HS-5 (cell line): ENCODE data around the gene USF2.
"Not testable (repeated sequence)": the region's sequence is repeated elsewhere in the genome, so short reads cannot be mapped to it uniquely, and the experiment has no call there.

Experiments
- DNase-seq: peaks from one replicate; pipeline ENCODE4 v3.0.0-alpha.2; 2012; ENCODE audit warnings: low read depth

The USF2 gene

DNA sequence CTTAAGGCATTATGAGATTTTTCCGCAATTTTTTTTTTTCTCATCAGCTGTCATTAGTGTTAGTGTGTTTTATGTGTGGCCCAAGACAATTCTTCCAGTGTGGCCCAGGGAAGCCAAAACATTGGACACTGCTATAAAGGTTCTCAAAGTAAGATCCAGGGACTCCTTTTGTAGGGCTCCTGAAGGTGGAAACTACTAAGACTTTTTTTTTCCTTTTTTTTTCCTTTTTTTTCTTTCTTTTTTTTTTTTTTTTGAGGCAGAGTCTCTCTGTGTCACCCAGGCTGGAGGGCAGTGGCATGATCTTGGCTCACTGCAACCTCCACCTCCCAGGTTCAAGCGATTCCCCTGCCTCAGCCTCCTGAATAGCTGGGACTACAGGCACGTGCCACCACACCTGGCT, 16.7 kb downstream of the USF2 start:
- DNase-seq: not testable (repeated sequence)

DNA sequence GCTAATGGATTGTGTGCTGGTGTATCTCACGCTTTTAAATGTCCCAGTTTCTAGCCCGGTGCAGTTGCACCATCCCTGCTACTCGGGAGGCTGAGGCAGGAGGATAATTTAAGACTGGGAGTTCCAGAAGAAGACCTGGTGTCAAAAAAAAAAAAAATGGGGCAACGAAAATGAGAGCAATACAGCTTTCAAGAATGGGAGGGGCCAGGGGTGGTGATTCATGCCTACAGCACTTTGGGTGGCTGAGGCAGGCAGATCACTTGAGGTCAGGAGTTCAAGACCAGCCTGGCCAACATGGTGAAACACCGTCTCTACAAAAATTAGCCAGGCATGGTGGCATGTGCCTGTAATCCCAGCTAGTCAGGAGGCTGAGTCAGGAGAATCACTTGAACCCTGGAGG, 17.3 kb downstream of the USF2 start:
- DNase-seq: not testable (repeated sequence)

DNA sequence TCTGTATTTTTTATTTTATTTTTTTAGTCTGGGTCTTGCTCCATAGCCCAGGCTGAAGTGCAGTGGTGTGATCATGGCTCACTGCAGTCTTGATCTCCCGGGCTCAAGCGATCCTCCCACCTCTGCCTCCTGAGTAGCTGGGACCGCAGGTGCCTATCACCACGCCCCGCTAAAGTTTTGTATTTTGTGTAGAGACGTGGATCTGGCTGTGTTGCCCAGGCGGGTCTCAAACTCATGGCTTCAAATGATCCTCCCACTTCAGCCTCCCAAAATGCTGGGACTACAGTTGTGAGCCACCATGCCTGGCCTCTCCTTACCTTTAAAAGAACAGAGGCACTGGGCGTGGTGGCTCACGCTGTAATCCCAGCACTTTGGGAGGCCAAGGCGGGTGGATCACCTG, 19.0 kb downstream of the USF2 start:
- no peak for DNase-seq

DNA sequence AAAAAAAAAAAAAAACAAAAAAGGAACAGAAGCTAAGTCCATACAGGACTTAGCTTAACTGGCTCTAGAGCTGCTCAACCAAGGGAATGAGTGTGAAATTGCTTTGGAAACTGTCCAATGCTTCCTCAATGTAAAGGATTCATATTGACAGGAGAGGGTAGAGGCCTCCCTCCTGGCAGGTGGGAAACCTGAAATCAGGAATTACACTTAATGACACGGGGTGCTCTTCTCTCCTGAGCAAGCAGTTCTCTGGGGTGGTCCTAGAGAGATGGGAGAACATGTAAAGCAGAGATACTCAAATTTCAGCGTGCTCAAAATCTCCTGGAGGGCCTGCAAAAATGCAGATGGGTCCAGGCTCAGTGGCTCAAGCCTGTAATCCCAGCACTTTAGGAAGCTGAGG, 19.6 kb downstream of the USF2 start:
- DNase-seq: no peak

DNA sequence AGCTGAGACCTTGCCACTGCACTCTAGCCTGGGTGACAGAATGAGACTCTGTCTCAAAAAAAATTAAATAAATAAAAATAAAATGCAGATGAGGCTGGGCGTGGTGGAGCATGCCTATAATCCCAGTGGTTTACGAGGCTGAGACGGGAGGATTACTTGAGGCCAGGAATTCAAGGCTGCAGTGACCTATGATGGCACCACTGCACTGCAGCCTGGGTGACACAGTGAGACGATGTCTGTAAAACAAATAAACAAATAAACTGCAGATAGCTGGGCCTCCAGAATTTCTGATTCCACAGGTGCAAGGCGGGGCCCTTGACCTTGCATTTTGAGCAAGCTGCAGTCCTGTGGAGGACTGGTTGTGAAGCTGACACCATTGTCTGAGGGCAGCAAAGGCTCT, 20.1 kb downstream of the USF2 start:
- no peak for DNase-seq

DNA sequence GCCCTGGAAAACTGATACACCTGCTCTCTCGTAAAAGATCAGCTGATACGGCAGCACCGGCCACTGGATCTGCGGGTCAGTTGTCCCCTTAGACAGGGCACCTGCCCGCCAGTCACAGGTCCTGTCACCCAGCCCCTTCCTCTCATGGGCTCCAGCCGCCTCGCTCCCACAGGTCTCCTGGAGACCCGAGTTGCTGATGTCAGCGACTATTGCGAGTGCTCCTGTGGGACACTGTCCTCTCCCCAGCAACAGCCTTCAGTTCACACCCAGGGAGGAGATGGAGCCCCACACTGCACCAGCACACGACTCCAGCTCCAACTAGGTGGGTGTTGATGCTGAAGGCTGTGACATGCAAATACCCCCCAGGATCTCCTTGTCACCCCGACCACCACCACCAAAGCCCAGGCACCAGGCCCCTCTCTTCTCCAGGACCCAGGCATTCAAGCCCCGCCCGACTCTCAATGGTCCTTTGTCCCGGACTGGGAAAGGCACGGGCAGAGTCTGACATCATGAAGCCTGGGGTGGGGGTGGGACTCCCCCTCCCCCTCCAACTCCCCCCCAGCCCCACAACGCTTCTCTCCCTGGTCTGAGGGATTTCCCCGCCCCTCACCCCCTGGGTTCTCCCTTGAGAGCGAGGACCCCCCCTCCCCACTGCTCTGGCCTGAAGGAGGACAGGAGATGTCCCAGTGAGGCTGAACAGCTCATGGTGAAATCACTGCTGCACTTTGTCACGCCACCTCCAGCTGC, 21.8 kb downstream of the USF2 start:
- DNase-seq: no peak

DNA sequence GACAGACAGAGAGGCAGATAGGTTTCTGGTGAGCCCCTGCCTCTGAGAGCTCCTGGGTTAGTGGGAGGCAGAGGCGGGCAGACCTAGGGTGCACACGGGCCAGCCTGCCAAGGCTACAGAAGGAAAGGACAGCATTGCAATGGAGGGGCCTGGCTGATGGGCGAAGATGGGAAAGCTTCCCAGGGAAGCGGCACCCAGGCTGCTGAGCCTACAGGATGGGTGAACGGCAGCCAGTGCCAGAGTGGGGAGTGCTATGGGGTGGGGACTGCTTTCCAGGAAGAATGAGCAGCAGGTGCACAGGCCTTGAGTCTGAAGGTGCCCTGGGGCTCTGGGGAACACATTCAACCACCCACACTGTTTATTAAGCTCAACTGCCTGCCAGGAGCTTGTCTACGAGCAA, 22.5 kb downstream of the USF2 start:
- no peak for DNase-seq

DNA sequence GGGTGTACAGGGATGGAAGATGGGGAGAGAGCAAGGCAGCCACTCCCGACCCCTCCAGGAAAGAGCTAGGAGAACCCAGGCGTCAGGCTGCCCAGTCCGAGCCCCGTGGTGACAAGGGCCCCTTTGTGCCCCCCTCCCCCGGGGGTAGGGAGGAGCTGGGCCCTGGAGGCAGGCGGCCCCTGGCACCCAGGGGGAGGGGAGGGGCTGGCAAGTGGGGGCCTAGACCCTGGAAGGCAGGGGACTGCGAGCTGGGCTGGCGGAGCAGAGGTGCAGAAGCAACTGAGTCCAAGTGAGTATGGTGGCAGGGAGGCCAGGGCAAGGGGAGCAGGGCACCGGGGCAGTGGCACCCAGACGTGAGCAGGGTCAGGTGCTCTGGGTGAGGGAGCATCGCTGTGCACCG, 23.2 kb downstream of the USF2 start, which contains the start of gene MAG:
Gene MAG (plus strand): TSS at position 246 of the 400 bp plus-strand sequence. CDS start 3,248 bp downstream, outside the sequence.
- DNase-seq: no peak

DNA sequence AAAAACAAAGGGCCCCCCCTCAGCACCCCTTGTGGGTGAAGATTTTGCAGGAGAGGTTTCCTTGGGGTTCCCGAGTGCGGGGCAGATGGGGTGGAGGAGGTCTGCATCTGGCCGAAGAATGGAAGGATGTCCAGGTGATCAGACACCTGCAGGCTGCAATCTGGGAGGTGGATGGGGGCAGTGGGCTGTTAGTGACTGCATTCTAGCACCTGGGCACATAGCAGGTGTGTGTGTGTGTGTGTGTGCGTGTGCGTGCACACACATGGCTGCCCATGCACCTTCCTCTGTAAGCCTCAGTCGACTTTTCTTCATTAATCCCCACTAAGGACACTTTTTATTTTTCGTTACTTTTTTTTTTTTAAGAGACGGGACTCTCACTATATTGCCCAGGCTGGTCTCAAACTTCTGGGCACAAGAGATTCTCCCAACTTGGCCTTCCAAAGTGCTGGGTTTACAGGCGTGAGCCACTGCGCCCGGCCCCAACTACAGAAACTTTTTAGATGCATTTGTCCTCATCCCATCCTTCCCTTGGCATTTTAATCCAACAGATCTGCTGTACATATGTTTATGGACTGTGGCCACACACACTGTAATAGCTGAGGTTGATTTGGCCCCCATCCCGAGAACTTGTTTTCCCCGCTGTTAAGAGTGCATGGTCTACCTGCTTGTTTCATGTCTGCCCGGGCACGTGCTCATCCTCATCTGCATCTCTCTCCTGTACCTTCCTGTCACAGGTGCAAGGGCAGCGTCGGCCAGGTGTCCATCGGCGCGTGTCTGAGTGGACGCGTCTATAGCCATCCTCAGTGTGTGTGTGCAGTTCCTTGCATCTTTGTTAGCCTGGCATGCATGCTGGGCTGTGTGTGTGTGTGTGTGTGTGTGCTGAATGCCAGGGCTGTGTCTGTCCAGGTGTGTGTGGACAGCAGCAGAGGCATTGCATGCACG, 23.9 kb downstream of the USF2 start:
- no peak for DNase-seq

DNA sequence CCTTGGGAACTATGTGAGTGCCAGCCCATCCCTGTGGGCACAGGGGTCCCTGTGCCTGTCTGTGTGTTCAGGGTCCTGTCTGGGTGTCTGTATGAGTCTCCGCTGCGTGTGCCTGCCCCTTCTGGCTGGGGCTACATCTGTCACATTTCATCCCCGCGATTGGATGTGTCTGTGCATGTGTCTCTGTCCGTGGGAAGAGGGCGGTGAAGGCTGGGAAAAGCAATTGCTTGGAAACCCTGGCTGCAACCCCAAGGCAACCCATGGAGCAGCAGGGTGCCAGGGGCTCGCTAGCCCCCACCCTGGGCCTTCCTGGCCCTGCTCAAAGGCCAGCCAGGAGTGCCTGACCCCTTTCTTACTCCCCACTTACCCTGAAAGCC, 24.6 kb downstream of the USF2 start:
- DNase-seq: no peak

DNA sequence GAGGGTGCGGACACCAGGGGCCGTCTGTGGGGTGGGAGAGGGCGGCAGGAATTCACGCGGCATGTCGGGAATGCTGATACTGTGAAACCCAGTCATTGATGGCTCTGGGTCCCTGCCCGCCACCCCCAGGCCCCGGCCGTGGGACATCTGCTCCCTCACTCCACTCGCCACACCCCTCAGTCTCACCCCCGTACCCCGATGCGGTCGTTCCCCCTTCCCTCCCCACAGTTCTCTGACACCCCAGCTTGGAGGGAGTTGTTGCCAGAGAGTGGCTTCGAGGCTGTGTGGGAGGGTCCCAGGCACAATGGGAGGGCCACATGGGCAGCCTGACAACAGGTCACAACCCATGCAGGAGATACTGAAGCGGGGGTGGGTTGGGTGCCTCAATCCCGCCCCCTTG, 25.0 kb downstream of the USF2 start:
- no peak for DNase-seq

DNA sequence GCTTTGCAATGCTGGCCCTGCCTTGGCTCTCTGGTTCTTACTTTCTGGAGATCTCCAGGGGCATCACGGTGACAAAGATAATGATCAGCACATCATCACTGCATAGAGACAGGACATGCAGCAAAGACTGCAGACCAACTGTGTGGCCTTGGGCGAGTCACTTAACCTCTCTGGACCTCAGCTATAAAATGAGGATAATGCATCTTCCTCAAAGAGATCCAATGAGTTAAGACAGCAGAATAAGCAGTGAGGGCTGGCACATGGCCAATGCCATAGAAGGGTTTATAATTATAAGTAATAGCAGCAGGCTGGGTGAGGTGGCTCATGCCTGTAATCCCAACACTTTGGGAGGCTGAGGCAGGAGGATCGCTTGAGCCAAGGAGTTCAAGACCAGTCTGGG, 25.6 kb downstream of the USF2 start:
- no peak for DNase-seq

DNA sequence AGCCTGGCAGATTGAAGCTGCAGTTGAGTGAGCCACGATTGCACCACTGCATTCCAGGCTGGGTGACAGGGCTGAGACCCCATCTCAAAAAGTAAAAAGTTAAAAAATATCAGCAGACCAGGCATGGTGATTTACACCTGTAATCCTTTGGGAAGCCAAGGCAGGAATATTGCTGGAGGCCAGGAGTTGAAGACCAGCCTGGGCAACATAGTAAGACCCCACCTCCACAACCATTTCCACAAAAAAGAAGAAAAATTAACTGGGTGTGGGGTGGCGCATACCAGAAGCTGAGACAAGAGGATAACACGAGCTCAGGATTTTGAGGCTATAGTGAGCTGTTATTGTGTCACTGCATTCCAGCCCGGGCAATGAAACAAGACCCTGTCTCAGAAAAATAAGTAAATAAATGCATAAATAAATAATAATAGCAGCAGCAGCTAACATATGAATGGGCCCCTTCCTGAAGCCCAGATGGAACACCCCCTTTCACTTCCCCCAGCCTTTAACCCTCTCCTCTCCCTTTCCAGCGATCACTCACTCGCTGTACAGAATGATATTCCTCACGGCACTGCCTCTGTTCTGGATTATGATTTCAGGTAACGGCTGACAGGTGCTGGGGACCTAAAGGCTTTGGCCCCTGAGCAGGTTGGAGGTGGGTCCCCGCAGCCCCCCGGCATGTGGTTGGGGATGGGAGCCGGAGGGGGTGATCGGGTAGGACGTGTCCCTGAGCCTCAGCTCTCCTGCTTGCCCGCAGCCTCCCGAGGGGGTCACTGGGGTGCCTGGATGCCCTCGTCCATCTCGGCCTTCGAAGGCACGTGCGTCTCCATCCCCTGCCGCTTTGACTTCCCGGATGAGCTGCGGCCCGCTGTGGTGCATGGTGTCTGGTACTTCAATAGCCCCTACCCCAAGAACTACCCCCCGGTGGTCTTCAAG, 26.4 kb downstream of the USF2 start:
- DNase-seq: no peak

DNA sequence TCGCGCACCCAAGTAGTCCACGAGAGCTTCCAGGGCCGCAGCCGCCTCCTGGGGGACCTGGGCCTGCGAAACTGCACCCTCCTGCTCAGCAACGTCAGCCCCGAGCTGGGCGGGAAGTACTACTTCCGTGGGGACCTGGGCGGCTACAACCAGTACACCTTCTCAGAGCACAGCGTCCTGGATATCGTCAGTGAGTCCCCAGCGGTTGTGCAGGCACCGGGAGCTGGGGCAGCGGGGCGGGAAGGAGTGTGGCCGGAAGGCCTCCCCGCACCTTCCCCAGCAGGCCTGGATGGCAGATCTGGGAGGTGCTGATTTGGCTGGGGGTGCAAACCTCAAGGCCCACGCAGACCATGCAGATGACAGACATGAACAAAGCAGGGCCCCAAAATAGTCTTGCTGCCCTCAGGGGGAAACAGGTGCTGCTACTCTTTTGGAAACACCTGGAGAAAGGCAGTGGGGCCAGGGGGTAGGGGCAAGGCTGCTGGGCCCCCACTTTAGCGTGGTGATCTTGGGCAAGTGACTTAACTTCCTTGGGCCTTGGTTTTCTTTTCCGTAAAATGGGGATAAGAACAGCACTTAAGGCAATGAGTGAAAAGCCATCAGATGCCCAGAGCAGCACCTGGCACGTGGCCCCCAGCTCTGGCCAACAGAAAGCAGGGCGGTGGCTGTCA, 27.2 kb downstream of the USF2 start:
- DNase-seq: no peak

DNA sequence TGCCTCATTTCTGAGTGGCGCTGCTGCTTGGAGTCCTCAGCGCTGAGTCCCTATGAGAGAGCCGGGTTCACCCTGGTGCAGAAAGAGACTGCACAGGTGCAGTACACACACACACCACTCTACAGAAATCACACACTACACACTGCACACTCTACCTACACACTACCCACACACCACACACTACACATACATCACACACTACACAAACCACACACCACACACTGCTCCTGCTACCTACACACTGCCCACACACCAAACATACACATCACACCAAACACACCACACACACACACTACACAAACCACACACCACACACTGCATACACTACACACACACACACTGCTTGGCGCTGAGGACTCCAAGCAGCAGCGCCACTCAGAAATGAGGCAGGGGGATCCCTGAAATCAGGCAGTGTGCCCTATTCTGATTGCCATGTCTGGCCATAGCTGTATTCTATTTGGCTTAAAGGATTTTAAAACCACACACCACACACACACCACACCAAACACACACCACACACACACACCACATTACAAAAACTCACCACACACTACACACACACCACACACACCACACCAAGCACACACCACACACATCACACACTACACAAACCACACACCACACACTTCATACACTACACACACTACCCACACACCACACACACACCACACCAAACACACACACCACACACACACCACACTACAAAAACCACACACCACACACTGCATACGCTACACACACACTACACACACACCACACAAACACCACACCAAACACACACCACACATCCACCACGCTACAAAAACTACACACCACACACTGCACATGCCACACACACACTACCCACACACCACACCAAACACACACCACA, 28.1 kb downstream of the USF2 start:
- no peak for DNase-seq

DNA sequence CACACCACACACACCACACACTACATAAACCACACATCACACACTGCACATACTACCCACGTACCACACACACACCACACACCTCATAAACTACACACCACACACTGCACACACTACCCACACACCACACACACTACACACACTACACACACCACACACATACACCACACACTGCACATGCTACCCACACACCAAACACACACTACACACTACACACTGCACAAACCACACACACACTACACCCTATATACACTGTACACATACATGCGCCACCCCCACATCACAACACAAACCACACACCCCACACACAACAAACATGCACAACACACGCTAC, 28.7 kb downstream of the USF2 start:
- no peak for DNase-seq

DNA sequence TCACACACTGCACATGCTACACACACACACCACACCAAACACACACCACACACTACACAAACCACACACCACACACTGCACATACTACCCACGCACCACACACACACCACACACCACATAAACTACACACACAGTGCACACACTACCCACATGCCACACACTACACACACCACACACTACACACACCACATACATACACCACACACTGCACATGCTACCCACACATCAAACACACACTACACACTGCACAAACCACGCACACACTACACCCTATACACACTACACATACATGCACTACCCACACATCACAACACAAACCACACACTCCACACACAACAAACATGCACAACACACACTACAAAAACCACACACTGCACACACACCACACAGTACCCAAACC, 29.2 kb downstream of the USF2 start:
- DNase-seq: no peak

DNA sequence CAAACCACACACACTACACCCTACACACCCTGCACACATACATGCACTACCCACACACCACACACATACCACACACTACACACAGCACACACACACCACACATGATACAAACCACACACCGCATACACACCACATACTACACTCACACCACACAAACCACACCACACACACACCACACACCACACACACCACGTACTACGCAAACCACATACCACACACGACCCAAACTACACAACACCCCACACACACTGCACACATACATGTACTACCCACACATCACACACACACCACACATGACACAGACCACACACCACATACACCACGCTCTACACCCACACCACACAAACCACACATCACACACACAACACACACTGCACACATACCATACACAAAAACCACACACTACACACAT, 29.8 kb downstream of the USF2 start:
- DNase-seq: no peak

DNA sequence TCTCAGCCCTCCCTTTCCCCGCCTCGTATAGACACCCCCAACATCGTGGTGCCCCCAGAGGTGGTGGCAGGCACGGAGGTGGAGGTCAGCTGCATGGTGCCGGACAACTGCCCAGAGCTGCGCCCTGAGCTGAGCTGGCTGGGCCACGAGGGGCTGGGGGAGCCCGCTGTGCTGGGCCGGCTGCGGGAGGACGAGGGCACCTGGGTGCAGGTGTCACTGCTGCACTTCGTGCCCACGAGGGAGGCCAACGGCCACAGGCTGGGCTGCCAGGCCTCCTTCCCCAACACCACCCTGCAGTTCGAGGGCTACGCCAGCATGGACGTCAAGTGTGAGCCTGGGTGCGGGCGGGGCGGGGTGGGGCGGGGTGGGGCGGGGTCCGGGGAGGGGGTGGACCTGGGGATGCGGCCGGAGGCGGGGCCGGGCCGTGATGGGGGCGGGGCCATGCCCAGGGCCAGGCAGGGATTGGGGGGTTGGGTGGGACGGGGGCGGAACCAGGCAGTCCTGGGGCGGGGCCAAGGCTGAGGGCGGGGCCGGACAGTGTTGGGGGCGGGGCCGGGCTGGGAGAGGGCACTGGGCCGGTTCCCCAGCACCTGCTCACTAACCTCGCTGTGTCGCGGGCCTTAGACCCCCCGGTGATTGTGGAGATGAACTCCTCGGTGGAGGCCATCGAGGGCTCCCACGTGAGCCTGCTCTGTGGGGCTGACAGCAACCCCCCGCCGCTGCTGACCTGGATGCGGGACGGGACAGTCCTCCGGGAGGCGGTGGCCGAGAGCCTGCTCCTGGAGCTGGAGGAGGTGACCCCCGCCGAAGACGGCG, 31.0 kb downstream of the USF2 start:
- no peak for DNase-seq

DNA sequence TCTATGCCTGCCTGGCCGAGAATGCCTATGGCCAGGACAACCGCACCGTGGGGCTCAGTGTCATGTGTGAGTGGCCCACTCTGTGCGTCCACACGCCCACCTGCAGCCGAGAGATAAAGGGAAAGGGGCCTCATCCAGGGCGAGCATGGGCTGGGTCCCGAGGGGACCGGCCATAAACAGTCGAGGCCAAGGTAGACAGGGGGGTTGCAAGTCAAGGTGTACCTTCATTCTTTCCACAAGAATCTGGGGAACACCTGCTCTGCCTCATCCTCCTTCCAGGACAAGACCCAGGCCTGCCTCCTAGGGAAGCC, 31.5 kb downstream of the USF2 start:
- DNase-seq: no peak
